ENCODE results near the gene PTCH1. TPM values are rescaled to one million over a fixed set of nuclear protein-coding genes. Genes with fewer than 3 reads are reported as not detected.

PTCH1 gene
- total RNA-seq, 1 donor from 2014 or later, result 1.6 TPM

DNA sequence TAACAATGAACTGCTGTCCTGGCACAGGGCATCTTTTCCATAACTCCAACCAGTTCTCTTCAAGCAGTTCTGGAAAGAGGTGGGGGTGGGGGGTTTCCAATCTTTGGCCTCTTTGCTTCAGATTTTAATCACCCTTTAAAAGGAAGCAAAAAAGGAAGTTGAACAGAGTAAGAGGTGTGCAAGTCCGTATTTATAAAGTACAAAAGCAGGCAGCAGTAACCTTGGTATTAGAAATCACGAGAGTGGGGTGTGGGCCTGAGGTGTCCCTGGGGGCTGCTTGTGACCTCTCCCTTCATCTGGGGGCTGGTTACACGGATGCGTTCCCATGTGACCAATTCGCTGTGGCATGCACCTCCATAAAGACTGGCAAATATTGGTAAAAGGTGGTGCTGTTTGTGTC lies 70.5 kb downstream of the PTCH1 start:
- TF ChIP-seq, protein P1, sequence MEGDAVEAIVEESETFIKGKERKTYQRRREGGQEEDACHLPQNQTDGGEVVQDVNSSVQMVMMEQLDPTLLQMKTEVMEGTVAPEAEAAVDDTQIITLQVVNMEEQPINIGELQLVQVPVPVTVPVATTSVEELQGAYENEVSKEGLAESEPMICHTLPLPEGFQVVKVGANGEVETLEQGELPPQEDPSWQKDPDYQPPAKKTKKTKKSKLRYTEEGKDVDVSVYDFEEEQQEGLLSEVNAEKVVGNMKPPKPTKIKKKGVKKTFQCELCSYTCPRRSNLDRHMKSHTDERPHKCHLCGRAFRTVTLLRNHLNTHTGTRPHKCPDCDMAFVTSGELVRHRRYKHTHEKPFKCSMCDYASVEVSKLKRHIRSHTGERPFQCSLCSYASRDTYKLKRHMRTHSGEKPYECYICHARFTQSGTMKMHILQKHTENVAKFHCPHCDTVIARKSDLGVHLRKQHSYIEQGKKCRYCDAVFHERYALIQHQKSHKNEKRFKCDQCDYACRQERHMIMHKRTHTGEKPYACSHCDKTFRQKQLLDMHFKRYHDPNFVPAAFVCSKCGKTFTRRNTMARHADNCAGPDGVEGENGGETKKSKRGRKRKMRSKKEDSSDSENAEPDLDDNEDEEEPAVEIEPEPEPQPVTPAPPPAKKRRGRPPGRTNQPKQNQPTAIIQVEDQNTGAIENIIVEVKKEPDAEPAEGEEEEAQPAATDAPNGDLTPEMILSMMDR (IDR thresholded peaks at IDR 0.05; ENCODE audit: insufficient read depth, low read length, severe bottlenecking), result no peak
- no peak for FAIRE-seq
- DNase-seq (ENCODE audit: low read depth), result no peak
- Histone ChIP-seq H3K4me3 (ENCODE audit: low read depth, low read length) (no peak overlapping the region), H3K36me3 (ENCODE audit: control insufficient read depth, insufficient read depth, low read length) (peaks cover 2% of the 10 kb centered on the region), H3K27me3 (ENCODE audit: control insufficient read depth, insufficient read depth, low read length) (no peaks in the 10 kb centered on the region)

DNA sequence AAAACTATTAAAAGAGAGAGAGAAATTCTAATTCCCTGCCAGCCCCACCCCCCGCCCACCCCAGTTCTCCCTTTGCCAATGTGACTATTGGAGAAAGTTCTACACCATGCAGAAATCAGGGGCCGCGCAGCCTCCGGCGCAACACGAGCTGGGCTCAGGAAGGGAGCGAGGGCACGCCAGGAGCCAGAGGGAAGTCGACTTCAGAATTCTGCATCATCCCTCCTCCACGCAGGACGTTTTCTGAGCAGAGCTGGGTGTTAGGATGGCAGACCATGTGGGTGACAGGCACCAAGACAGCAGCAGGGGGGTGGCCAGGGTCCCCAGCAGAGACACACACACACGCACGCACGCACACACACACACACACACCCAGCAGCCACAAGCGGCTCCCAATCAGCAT lies 72.6 kb downstream of the PTCH1 start:
- TF ChIP-seq, protein P1 (IDR thresholded peaks at IDR 0.05; ENCODE audit: insufficient read depth, low read length, severe bottlenecking), result no peak
- no peak for FAIRE-seq
- Histone ChIP-seq H3K36me3 (ENCODE audit: control insufficient read depth, insufficient read depth, low read length) (peaks cover 2% of the 10 kb centered on the region), H3K27me3 (ENCODE audit: control insufficient read depth, insufficient read depth, low read length) (no peaks in the 10 kb centered on the region), H3K4me3 (ENCODE audit: low read depth, low read length) (no peak overlapping the region)
- DNase-seq (ENCODE audit: low read depth), result no peak

DNA sequence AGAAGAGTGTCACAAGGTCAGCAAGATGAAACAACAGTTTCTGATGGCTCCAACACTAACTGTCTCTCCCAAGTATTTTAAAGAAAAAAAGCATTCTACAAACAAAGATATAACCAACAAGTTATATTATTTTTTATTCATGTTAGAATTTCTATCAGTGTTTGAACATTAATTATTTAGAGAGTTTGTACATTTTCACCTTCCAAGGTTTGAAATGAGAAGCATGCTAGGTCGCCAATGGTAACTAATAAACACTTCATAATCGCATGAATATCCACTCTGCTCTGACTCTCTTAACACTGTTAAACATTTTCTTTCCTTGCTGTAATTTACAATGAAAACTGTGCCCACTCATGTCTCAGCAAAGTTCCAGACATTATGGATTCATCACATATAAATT lies 73.5 kb downstream of the PTCH1 start:
- no peaks in the 10 kb centered on the region for H3K27me3 ChIP-seq (ENCODE audit: control insufficient read depth, insufficient read depth, low read length)
- no peak overlapping the region for H3K4me3 ChIP-seq (ENCODE audit: low read depth, low read length)
- H3K36me3 ChIP-seq (ENCODE audit: control insufficient read depth, insufficient read depth, low read length), result peaks cover 2% of the 10 kb centered on the region
- TF ChIP-seq, protein P1 (IDR thresholded peaks at IDR 0.05; ENCODE audit: insufficient read depth, low read length, severe bottlenecking), result no peak
- no peak for DNase-seq (ENCODE audit: low read depth)
- no peak for FAIRE-seq

DNA sequence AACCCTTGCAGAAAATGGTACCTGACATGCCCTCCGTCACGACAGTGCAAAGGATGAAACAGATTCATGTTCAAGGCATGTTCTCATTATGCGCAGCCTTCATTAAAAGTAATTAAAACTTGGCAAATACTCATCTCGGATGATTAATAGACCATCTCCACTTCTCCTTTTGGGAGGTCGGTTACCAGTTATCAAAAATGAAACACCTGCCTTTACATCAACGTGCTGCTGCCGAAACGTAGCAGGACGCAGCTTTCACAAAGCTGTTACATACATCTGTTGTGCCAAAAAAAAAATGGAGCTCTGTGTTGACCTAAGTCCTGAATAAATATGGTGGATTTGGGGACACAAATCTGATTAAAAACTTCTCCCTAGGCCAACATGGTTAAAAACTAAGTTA lies 75.7 kb downstream of the PTCH1 start:
- FAIRE-seq (peak; percentile 40), DNase-seq (ENCODE audit: low read depth) (no peak)
- Histone ChIP-seq H3K36me3 (ENCODE audit: control insufficient read depth, insufficient read depth, low read length) (no peaks in the 10 kb centered on the region), H3K27me3 (ENCODE audit: control insufficient read depth, insufficient read depth, low read length) (no peaks in the 10 kb centered on the region), H3K4me3 (ENCODE audit: low read depth, low read length) (no peak overlapping the region)
- TF ChIP-seq, protein P1 (IDR thresholded peaks at IDR 0.05; ENCODE audit: insufficient read depth, low read length, severe bottlenecking), result no peak

DNA sequence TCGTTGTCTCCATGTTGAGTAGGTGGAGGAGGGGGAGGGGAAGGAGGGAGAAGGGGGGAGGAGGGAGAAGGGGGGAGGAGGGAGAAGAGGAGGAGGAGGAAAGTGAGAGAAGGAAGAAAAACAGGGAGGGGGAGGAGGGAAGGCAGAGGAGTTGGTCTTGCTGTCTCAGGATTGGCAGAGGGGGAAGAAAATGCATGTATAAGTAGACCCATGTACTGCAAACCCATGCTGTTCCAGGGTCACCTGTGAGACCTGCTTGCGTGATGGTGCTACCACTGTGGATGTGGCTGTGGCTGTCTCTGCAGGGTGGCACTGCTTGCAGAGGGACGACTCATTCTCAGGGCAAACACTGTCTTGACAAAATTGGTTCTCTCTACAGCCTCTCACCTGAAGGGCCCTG lies 76.3 kb downstream of the PTCH1 start:
- TF ChIP-seq, protein P1 (IDR thresholded peaks at IDR 0.05; ENCODE audit: insufficient read depth, low read length, severe bottlenecking), result no peak
- Histone ChIP-seq H3K36me3 (ENCODE audit: control insufficient read depth, insufficient read depth, low read length) (no peaks in the 10 kb centered on the region), H3K27me3 (ENCODE audit: control insufficient read depth, insufficient read depth, low read length) (no peaks in the 10 kb centered on the region), H3K4me3 (ENCODE audit: low read depth, low read length) (no peak overlapping the region)
- DNase-seq (ENCODE audit: low read depth) (no peak), FAIRE-seq (no peak)

DNA sequence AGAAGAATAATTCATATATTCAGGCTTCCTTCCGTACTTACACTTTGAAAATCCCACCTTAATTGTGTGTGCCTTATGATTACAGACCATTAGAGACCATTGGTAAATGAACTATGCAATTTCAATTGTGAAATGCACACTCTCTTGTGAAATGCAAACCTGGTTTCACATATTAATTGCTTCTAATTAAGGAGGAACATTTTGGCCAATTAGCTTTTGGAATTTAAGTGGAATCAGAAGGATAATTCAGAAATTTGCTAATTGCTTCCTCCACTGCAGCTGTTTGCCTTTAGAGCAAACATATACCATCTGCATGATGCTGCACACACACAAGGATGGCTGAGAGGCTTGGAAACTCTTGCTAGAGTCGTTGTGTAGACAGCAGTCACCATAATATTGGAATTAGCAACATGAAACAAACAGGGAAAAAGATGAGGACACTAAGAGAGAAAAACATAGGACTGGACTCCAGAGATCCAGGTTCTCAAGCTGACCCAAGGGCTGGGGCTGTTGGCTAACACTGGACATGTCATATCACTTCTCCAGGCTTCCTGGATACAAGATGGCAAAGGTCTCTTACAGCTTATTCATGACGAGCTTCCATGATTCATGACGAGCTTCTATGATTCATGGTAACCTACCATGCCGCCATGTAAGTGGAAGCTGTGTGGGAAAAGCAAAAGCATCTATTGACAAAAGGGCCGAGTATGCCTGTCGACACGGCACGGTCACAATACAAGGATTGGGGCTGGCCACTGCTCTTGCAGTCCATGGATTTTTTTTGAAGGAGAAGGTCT lies 78.0 kb downstream of the PTCH1 start:
- no peak for FAIRE-seq
- peak; percentile 40 for DNase-seq (ENCODE audit: low read depth)
- H3K36me3 ChIP-seq (ENCODE audit: control insufficient read depth, insufficient read depth, low read length), result no peaks in the 10 kb centered on the region
- H3K27me3 ChIP-seq (ENCODE audit: control insufficient read depth, insufficient read depth, low read length), result no peaks in the 10 kb centered on the region
- TF ChIP-seq, protein P1 (IDR thresholded peaks at IDR 0.05; ENCODE audit: insufficient read depth, low read length, severe bottlenecking), result no peak
- H3K4me3 ChIP-seq (ENCODE audit: low read depth, low read length), result no peak overlapping the region

All from bronchial epithelial cell (primary cell).